ENCODE results near the gene PCDHGB4.
"Not testable (repeated sequence)": the region's sequence is repeated elsewhere in the genome, so short reads cannot be mapped to it uniquely, and the experiment has no call there.

Gene PCDHGB4

GRCh38 chr5:141375444-141376155 lies 11.9 kb upstream of the PCDHGB4 start:
- H3K4me3 ChIP-seq (ENCODE audit: low read depth in 1 of 2, low read length in 2 of 2); H3K9me3 ChIP-seq (ENCODE audit: insufficient read depth, low read length, severe bottlenecking); ATAC-seq (ENCODE audit: insufficient read depth, low read depth); H3K27me3 ChIP-seq (ENCODE audit: insufficient read depth, low read length, poor library complexity); H2AFZ ChIP-seq (ENCODE audit: low read depth, low read length); H3K4me2 ChIP-seq (ENCODE audit: insufficient read depth, low read length); H3K27ac ChIP-seq (ENCODE audit: low read length); H4K20me1 ChIP-seq (ENCODE audit: insufficient read depth, low read length); H3K79me2 ChIP-seq (ENCODE audit: insufficient read depth, low read length); H3K9ac ChIP-seq (ENCODE audit: low read depth, low read length); H3K36me3 ChIP-seq (ENCODE audit: insufficient read depth, low read length); H3K4me1 ChIP-seq (ENCODE audit: insufficient read depth, low read length); DNase-seq: not testable (repeated sequence)
- TF ChIP-seq CTCF (IDR thresholded peaks at IDR 0.05; ENCODE audit: borderline replicate concordance, extremely low read depth, low read length, poor library complexity, severe bottlenecking), result peak; percentile 19

GRCh38 chr5:141382469-141383294 lies 4.8 kb upstream of the PCDHGB4 start, which contains the start of gene PCDHGA7:
Gene PCDHGA7 (plus strand): TSS chr5:141382742. CDS start chr5:141382900, 158 bp downstream.
- H3K27me3 ChIP-seq (ENCODE audit: insufficient read depth, low read length, poor library complexity), result no peaks in the 10 kb centered on the region
- no peak within 1 kb of the TSS for H2AFZ ChIP-seq (ENCODE audit: low read depth, low read length)
- H3K9ac ChIP-seq (ENCODE audit: low read depth, low read length), result no peak within 1 kb of the TSS
- DNase-seq, result no peak
- no peak within 1 kb of the TSS for H3K4me3 ChIP-seq (ENCODE audit: low read depth in 1 of 2, low read length in 2 of 2)
- no peak for ATAC-seq (ENCODE audit: insufficient read depth, low read depth)
- no peaks in the 10 kb centered on the region for H3K79me2 ChIP-seq (ENCODE audit: insufficient read depth, low read length)
- no peaks in the 10 kb centered on the region for H3K36me3 ChIP-seq (ENCODE audit: insufficient read depth, low read length)
- H3K27ac ChIP-seq (ENCODE audit: low read length), result no peak within 1 kb of the TSS
- H3K4me2 ChIP-seq (ENCODE audit: insufficient read depth, low read length), result no peak within 1 kb of the TSS
- TF ChIP-seq CTCF (IDR thresholded peaks at IDR 0.05; ENCODE audit: borderline replicate concordance, extremely low read depth, low read length, poor library complexity, severe bottlenecking) (no peak), EZH2 (IDR thresholded peaks at IDR 0.05; ENCODE audit: borderline replicate concordance, low read depth, low read length, severe bottlenecking) (no peak)
- H3K9me3 ChIP-seq (ENCODE audit: insufficient read depth, low read length, severe bottlenecking), result no peaks in the 10 kb centered on the region
- no peaks in the 10 kb centered on the region for H3K4me1 ChIP-seq (ENCODE audit: insufficient read depth, low read length)
- H4K20me1 ChIP-seq (ENCODE audit: insufficient read depth, low read length), result no peaks in the 10 kb centered on the region

- ATAC-seq (ENCODE audit: insufficient read depth, low read depth) (no peak), DNase-seq (no peak)
- no peak overlapping the region for H3K9ac ChIP-seq (ENCODE audit: low read depth, low read length)
- TF ChIP-seq EZH2 (IDR thresholded peaks at IDR 0.05; ENCODE audit: borderline replicate concordance, low read depth, low read length, severe bottlenecking), result no peak
- no peak for TF ChIP-seq CTCF (IDR thresholded peaks at IDR 0.05; ENCODE audit: borderline replicate concordance, extremely low read depth, low read length, poor library complexity, severe bottlenecking)
- no peaks in the 10 kb centered on the region for H3K36me3 ChIP-seq (ENCODE audit: insufficient read depth, low read length)
- H4K20me1 ChIP-seq (ENCODE audit: insufficient read depth, low read length), result no peaks in the 10 kb centered on the region
- H3K79me2 ChIP-seq (ENCODE audit: insufficient read depth, low read length), result no peaks in the 10 kb centered on the region
- H3K9me3 ChIP-seq (ENCODE audit: insufficient read depth, low read length, severe bottlenecking), result no peaks in the 10 kb centered on the region
- no peak overlapping the region for H3K4me2 ChIP-seq (ENCODE audit: insufficient read depth, low read length)
- H3K4me3 ChIP-seq (ENCODE audit: low read depth in 1 of 2, low read length in 2 of 2), result no peak overlapping the region
- no peak overlapping the region for H2AFZ ChIP-seq (ENCODE audit: low read depth, low read length)
- no peaks in the 10 kb centered on the region for H3K27me3 ChIP-seq (ENCODE audit: insufficient read depth, low read length, poor library complexity)
- no peak overlapping the region for H3K27ac ChIP-seq (ENCODE audit: low read length)
- H3K4me1 ChIP-seq (ENCODE audit: insufficient read depth, low read length), result no peaks in the 10 kb centered on the region
These were observed 4.2 kb upstream of the PCDHGB4 start for GRCh38 chr5:141383345-141383744.

All from DND-41 (cell line).